ENCODE data around the gene PRND. TPM values are rescaled to one million over a fixed set of nuclear protein-coding genes. Genes with fewer than 3 reads are reported as not detected.

The PRND gene
- total RNA-seq, 1 experiment from 2014 or later: under 0.01 TPM

Other genes starting within 250 kb of the PRND start
- 1,403 and 1,601 TPM in 2 replicates for gene PRNP, start 35.5 kb upstream of the PRND start, total RNA-seq (2014; rRNA removed; shearing (Covaris generic))
- 0.12 and 0.49 TPM in 2 replicates for gene RASSF2, start 101.7 kb downstream of the PRND start, total RNA-seq (2014; rRNA removed; shearing (Covaris generic))